Measurements from ENCODE around the gene SAYSD1. TPM values are rescaled to one million over a fixed set of nuclear protein-coding genes. Genes with fewer than 3 reads are reported as not detected.

The SAYSD1 gene
- total RNA-seq, 2 experiments from 2014 or later, result 16.0 to 16.8 TPM

DNA sequence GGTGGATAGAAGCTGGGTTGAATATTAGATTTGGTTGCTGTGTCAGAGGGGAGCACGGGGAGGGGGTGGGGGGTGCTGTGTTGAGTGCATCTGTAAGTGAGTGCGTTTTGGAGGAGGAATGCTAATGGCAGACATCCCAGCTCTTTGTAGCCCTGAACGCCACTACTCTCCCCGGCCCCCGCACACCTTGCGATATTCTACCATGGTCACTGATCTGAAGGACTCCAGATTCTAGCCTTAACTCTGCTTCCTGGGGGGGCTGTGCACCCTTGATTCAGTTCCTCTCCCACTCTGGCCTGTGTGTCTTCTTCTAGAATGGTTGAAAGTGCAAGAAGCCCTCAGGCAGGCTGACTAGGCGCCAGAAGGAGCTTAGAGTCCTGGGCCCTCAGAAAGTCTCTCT, 59.3 kb downstream of the SAYSD1 start:
- POLR2A ChIA-PET, result interaction anchor here (1.0 to 1.3 kb wide), 3 partner anchors 10 to 53 kb away, joined by 3 to 4 read pairs (median 3); no protein-coding TSS in a partner anchor
- intact Hi-C loops (cut with micrococcal nuclease), result no loop called here

GRCh38 chr6:39054577-39055142, 60.3 kb downstream of the SAYSD1 start:
- no peak for ATAC-seq
- peaks cover 24% of the 10 kb centered on the region for H3K4me1 Mint-ChIP-seq (ENCODE audit: low read depth)
- no peak overlapping the region for H3K4me3 Mint-ChIP-seq
- peaks cover 16% of the 10 kb centered on the region for H3K27me3 Mint-ChIP-seq
- H3K36me3 Mint-ChIP-seq (ENCODE audit: low read depth), result no peaks in the 10 kb centered on the region
- no peak for DNase-seq
- ChIA-PET POLR2A (interaction anchor here (1.0 to 1.3 kb wide), 3 partner anchors 11 to 54 kb away, joined by 3 to 4 read pairs (median 3); no protein-coding TSS in a partner anchor), CTCF (interaction anchor here (1.0 to 1.2 kb wide), 3 partner anchors 18 to 248 kb away, joined by 3 read pairs; no protein-coding TSS in a partner anchor)
- no peaks in the 10 kb centered on the region for H3K9me3 Mint-ChIP-seq
- TF ChIP-seq, protein P1, sequence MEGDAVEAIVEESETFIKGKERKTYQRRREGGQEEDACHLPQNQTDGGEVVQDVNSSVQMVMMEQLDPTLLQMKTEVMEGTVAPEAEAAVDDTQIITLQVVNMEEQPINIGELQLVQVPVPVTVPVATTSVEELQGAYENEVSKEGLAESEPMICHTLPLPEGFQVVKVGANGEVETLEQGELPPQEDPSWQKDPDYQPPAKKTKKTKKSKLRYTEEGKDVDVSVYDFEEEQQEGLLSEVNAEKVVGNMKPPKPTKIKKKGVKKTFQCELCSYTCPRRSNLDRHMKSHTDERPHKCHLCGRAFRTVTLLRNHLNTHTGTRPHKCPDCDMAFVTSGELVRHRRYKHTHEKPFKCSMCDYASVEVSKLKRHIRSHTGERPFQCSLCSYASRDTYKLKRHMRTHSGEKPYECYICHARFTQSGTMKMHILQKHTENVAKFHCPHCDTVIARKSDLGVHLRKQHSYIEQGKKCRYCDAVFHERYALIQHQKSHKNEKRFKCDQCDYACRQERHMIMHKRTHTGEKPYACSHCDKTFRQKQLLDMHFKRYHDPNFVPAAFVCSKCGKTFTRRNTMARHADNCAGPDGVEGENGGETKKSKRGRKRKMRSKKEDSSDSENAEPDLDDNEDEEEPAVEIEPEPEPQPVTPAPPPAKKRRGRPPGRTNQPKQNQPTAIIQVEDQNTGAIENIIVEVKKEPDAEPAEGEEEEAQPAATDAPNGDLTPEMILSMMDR (IDR thresholded peaks at IDR 0.05), result no peak
- H3K27ac Mint-ChIP-seq, result no peak overlapping the region
- intact Hi-C loops (cut with micrococcal nuclease), result no loop called here

More for the DNA sequence above, 59.3 kb downstream of the SAYSD1 start:
- Mint-ChIP-seq H3K4me1 (ENCODE audit: low read depth) (peaks cover 14% of the 10 kb centered on the region), H3K36me3 (ENCODE audit: low read depth) (no peaks in the 10 kb centered on the region), H3K9me3 (no peaks in the 10 kb centered on the region), H3K27me3 (peaks cover 15% of the 10 kb centered on the region), H3K4me3 (no peak overlapping the region), H3K27ac (no peak overlapping the region)
- no peak for ATAC-seq
- CTCF ChIA-PET, result interaction anchor here (1.0 to 1.2 kb wide), 5 partner anchors 9 to 247 kb away, joined by 3 read pairs; no protein-coding TSS in a partner anchor
- TF ChIP-seq, protein P1 (IDR thresholded peaks at IDR 0.05), result no peak
- DNase-seq, result no peak

Other genes with a start within 250 kb of the SAYSD1 start
- 1 to 10 TPM in 1 of 2 experiments, under 1 TPM in 1; 0.81 to 1.1 TPM for gene GLP1R, start 66.4 kb downstream of the SAYSD1 start, total RNA-seq
- 10 to 100 TPM; 25.0 to 25.9 TPM for gene KCNK5, start 114.3 kb upstream of the SAYSD1 start, total RNA-seq
- gene KCNK17, start 199.2 kb upstream of the SAYSD1 start, total RNA-seq, result not detected
- not detected for gene KCNK16, start 207.5 kb upstream of the SAYSD1 start, total RNA-seq

All from activated CD8-positive, alpha-beta T cell treated with anti-CD3 and anti-CD28 coated beads for 36 hours (primary cell).